GM21367 (cell line): ENCODE data around the gene ODAD4.

ENCODE experiments used
- ATAC-seq: cut with Tn5 transposase; IDR thresholded peaks from one replicate; pipeline ENCODE4 v1.9.1; 2021; ENCODE audit not compliant: unreplicated experiment

ODAD4 gene

GRCh38 chr17:41930009-41930832 is at the start of gene ODAD4:
Gene ODAD4 (plus strand): TSS chr17:41930617. CDS start chr17:41930724, 107 bp downstream.
- peak; percentile 84 for ATAC-seq

GRCh38 chr17:41882756-41883155 is 47.7 kb upstream of the ODAD4 start:
- no peak for ATAC-seq

- ATAC-seq = no peak
These were observed 44.7 kb upstream of the ODAD4 start for GRCh38 chr17:41885733-41886132.

- no peak for ATAC-seq
These were observed 42.0 kb upstream of the ODAD4 start for GRCh38 chr17:41888332-41888965.

GRCh38 chr17:41891135-41892020 is 39.0 kb upstream of the ODAD4 start:
- ATAC-seq = no peak

- no peak for ATAC-seq
These were observed 38.4 kb upstream of the ODAD4 start for GRCh38 chr17:41892021-41892376.

GRCh38 chr17:41893384-41893783 is 37.0 kb upstream of the ODAD4 start:
- no peak for ATAC-seq

- no peak for ATAC-seq
These were observed 35.6 kb upstream of the ODAD4 start for GRCh38 chr17:41894791-41895331.

- no peak for ATAC-seq
These were observed 34.8 kb upstream of the ODAD4 start for GRCh38 chr17:41895617-41896016.

- no peak for ATAC-seq
These were observed 33.7 kb upstream of the ODAD4 start for GRCh38 chr17:41896726-41897125.

GRCh38 chr17:41901646-41902045 is 28.8 kb upstream of the ODAD4 start:
- ATAC-seq = no peak

- no peak for ATAC-seq
These were observed 26.1 kb upstream of the ODAD4 start for GRCh38 chr17:41904242-41904841.

GRCh38 chr17:41905172-41905571 is 25.2 kb upstream of the ODAD4 start:
- ATAC-seq = no peak

GRCh38 chr17:41906465-41907184 is 23.8 kb upstream of the ODAD4 start:
- no peak for ATAC-seq

- ATAC-seq = no peak
These were observed 23.2 kb upstream of the ODAD4 start for GRCh38 chr17:41907185-41907556.

- ATAC-seq = no peak
These were observed 22.5 kb upstream of the ODAD4 start for GRCh38 chr17:41907633-41908539.

GRCh38 chr17:41909088-41909487 is 21.3 kb upstream of the ODAD4 start:
- no peak for ATAC-seq

- ATAC-seq = no peak
These were observed 19.6 kb upstream of the ODAD4 start for GRCh38 chr17:41910701-41911391.

GRCh38 chr17:41912925-41913324 is 17.5 kb upstream of the ODAD4 start:
- ATAC-seq = no peak
